Common myeloid progenitor, CD34-positive (primary cell): ENCODE measurements around the gene REEP3.

Source experiments
- CTCF ChIA-PET: fragments of 350-600 bp; sonication (Branson Sonifier 250); formaldehyde crosslinking; loops from one replicate; lab custom pipeline; 2021; ENCODE audit warnings: antibody characterized with exemption; lab: Charles Lee
- POLR2A ChIA-PET: fragments of 350-600 bp; sonication (Branson Sonifier 250); formaldehyde crosslinking; loops from one replicate; lab custom pipeline; 2021; ENCODE audit warnings: antibody characterized with exemption; lab: Charles Lee
- DNase-seq, 3 donors: peaks; one replicate each; pipeline versions ENCODE4 v3.0.0 to v3.0.0-alpha.2; 2013
- H3K27ac ChIP-seq, 2 experiments: 1 replicate in 1 of 2; 2 replicates in 1 of 2; pipeline ENCODE4 v1.7.0; 2013; ENCODE audit warnings: inconsistent platforms in 2 of 2, low read length in 2 of 2, mild to moderate bottlenecking in 2 of 2, low read depth in 1 of 2, moderate library complexity in 1 of 2; ENCODE audit not compliant: severe bottlenecking in 2 of 2, insufficient read depth in 1 of 2, poor library complexity in 1 of 2
- H3K27me3 ChIP-seq, 5 experiments: replicated peaks in 2 of 5; 1 replicate in 3 of 5; 2 replicates in 2 of 5; pipeline versions ENCODE4 v1.6.1 to v1.7.0; 2013; ENCODE audit warnings: low read length in 4 of 5, mild to moderate bottlenecking in 2 of 5, moderate library complexity in 2 of 5, inconsistent platforms in 1 of 5; ENCODE audit not compliant: insufficient read depth in 5 of 5, control insufficient read depth in 4 of 5
- H3K36me3 ChIP-seq, 4 experiments: 1 replicate in 2 of 4; 2 replicates in 2 of 4; pipeline versions ENCODE4 v1.6.1 to v1.7.0; 2013; ENCODE audit warnings: low read length in 3 of 4, control low read depth in 1 of 4, mild to moderate bottlenecking in 1 of 4; ENCODE audit not compliant: control insufficient read depth in 4 of 4, insufficient read depth in 4 of 4
- H3K4me1 ChIP-seq, 4 experiments: 1 replicate in 3 of 4; 2 replicates in 1 of 4; pipeline versions ENCODE4 v1.6.1 to v1.7.1; 2013; ENCODE audit warnings: low read length in 3 of 4, mild to moderate bottlenecking in 3 of 4, control low read depth in 1 of 4, inconsistent platforms in 1 of 4, moderate library complexity in 1 of 4; ENCODE audit not compliant: control insufficient read depth in 4 of 4, insufficient read depth in 4 of 4; ENCODE audit errors: control extremely low read depth in 1 of 4
- H3K4me3 ChIP-seq, 7 experiments: 1 replicate in 4 of 7; 2 replicates in 3 of 7; pipeline versions ENCODE4 v1.5.1 to v1.7.0; 2013; ENCODE audit warnings: mild to moderate bottlenecking in 7 of 7, low read length in 6 of 7, moderate library complexity in 6 of 7, inconsistent platforms in 2 of 7, low read depth in 2 of 7, control low read depth in 1 of 7; ENCODE audit not compliant: insufficient read depth in 4 of 7, control insufficient read depth in 1 of 7; ENCODE audit errors: extremely low read depth in 1 of 7
- H3K9me3 ChIP-seq, 5 experiments: 1 replicate in 4 of 5; 2 replicates in 1 of 5; pipeline versions ENCODE4 v1.6.1 to v1.7.1; 2013; ENCODE audit warnings: low read length in 4 of 5, mild to moderate bottlenecking in 2 of 5, inconsistent platforms in 1 of 5, low read depth in 1 of 5, moderate library complexity in 1 of 5; ENCODE audit not compliant: control insufficient read depth in 4 of 5, insufficient read depth in 2 of 5; ENCODE audit errors: control extremely low read depth in 1 of 5
- WGBS: methylation state at CpG from one replicate; pipeline ENCODE4 v1.1.5; 2013; ENCODE audit not compliant: insufficient coverage; 5-methylcytosine and 5-hydroxymethylcytosine counted together

Gene REEP3

DNA sequence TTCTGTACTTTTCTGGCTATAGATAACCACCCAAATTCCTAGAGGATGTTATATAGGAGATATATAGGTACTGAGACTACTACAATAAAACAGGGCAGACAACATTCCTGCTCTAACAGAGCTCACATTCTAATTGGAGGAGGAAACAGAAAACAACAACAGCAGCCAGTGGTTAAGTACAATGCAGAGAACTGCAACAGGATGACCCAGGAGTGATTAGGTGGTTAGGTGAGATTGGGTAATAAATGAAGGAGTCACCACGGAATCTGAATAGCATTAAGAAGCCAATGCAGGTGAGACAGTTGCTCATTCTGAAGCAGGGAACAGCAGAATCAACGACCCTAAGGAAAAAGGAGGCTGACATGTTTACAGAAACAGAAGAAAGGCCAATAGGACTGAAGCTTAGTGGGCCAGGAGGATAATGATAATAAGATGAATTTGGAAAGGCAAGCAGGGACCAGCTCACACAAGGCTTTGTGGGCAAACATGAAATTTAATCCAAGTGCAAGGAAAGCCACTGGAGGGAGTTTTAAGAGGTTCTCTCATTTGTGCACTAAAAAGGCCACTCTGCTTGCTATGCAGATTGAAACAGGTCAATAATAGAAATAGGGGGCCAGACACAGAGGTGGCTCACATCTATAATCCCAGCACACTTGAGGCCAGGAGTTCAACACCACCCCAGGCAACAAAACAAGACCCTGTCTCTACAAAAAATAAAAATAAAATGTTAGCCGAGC lies 16.9 kb upstream of the REEP3 start:
- peaks cover 0 to 2% (median 0%) of the 10 kb centered on the region in 4 experiments for H3K36me3 ChIP-seq
- H3K9me3 ChIP-seq: no peaks in the 10 kb centered on the region
- peaks cover 0 to 6% (median 2%) of the 10 kb centered on the region in 4 experiments for H3K4me1 ChIP-seq
- ChIA-PET POLR2A (no interaction called here), CTCF (interaction anchor here (0.9 to 3.7 kb wide), 3 partner anchors 26 to 216 kb away, joined by 3 to 12 read pairs (median 3); no protein-coding TSS in a partner anchor)
- DNase-seq: no peak
- no peak overlapping the region for H3K4me3 ChIP-seq
- H3K27ac ChIP-seq: no peak overlapping the region
- H3K27me3 ChIP-seq: no peaks in the 10 kb centered on the region
- WGBS: 96% methylated on average over 3 of the region's 3 CpGs

DNA sequence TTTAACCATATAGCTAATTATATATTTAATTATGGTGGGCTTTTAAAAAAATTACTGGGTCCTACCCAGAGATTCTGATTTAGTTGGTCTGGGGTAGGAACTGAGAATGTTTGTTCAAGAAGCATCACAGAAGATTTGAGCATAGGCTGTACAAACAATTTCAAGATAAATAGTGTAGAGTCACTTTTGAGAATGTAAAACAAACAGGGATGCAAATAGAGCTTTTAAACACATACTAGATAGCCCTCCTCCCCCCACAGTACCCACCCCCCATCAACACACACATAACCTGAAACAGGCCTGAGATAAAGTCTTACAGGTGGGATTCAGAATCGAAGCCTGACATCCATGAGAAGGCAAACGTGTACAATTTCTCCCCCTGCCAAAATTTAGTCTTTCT lies 15.6 kb upstream of the REEP3 start:
- 93% methylated on average over 2 of the region's 2 CpGs for WGBS
- Histone ChIP-seq H3K27me3 (no peaks in the 10 kb centered on the region), H3K9me3 (no peaks in the 10 kb centered on the region), H3K36me3 (peaks cover 0 to 2% (median 0%) of the 10 kb centered on the region in 4 experiments), H3K4me1 (peaks cover 0 to 6% (median 2%) of the 10 kb centered on the region in 4 experiments), H3K4me3 (no peak overlapping the region), H3K27ac (no peak overlapping the region)
- ChIA-PET POLR2A (no interaction called here), CTCF (interaction anchor here (0.9 to 3.7 kb wide), 4 partner anchors 11 to 126 kb away, joined by 3 to 12 read pairs (median 4); no protein-coding TSS in a partner anchor)
- DNase-seq: no peak

DNA sequence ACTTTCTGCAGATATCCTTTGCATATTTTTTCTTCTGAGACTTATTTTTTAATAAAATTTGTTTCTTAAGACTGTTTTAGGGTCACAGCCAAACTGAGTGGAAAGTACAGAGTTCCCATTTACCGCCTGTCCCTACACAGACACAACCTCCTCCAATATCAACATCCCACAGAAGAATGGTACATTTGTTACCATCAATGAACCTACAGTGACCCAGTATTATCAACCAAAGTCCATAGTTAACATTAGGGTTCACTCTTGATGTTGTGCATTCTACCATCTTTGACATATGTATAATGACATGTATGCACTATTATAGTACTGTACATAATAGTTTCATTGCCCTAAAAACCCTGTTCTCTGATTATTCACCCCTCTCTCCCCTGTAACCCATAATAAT lies 14.6 kb upstream of the REEP3 start:
- peaks cover 0 to 2% (median 0%) of the 10 kb centered on the region in 4 experiments for H3K36me3 ChIP-seq
- CTCF ChIA-PET: interaction anchor here (2.0 kb wide), 1 partner anchor 16 kb away, joined by 5 read pairs; no protein-coding TSS in a partner anchor
- 100% methylated on average over 1 of the region's 1 CpG for WGBS
- H3K9me3 ChIP-seq: peaks cover 0 to 1% (median 0%) of the 10 kb centered on the region in 5 experiments
- H3K27me3 ChIP-seq: no peaks in the 10 kb centered on the region
- no peak for DNase-seq
- no peak overlapping the region for H3K4me3 ChIP-seq
- no peak overlapping the region for H3K27ac ChIP-seq
- H3K4me1 ChIP-seq: peaks cover 0 to 6% (median 2%) of the 10 kb centered on the region in 4 experiments
- POLR2A ChIA-PET: no interaction called here

DNA sequence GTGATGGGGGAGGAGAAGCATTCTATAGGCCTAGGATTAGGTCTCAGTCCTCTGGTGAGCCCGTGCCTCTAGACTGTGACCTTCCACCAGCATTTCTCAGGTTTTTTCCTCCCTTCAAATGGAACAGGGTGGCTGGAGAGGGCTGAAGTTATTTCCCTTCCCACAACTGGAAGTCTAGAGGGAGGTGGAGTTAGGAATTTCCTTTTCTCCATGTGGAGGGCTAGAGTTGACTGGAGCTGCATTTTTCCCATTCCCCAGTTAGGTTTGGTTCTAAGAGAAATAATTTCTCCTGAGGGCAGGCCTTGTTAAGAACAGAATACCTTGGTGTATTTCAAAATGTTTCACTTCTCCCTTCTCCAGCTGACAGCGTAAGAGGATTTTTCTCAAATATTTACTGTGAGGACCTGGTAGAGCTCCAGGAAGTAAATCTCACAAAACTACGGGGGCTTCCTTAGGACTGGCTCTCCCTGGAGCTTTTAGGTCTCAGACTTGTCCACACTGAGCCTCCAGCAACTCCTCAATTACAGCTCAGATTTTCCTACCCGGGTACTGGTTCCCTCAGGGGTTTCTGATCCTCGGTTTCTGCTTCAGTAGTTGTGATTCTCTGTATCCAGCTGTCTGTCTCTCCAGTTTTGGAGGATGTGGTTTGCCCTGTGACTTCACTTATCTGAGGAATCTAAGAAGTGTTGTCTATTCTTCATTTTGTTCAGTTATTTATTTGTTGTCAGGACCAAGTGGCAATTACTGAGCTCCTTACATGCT lies 6.0 kb upstream of the REEP3 start:
- ChIA-PET CTCF (interaction anchor here (1.2 to 1.3 kb wide), 4 partner anchors 12 to 113 kb away, joined by 3 to 4 read pairs (median 4); partner anchors contain the start of gene JMJD1C), POLR2A (no interaction called here)
- 44% methylated on average over 4 of the region's 5 CpGs for WGBS
- no peaks in the 10 kb centered on the region for H3K27me3 ChIP-seq
- no peak overlapping the region for H3K27ac ChIP-seq
- DNase-seq: peak in 2 of 3 donors; percentile 55 to 68
- peaks cover 5 to 10% (median 8%) of the 10 kb centered on the region in 4 experiments for H3K4me1 ChIP-seq
- H3K9me3 ChIP-seq: peaks cover 0 to 10% (median 3%) of the 10 kb centered on the region in 5 experiments
- H3K4me3 ChIP-seq: no peak overlapping the region
- H3K36me3 ChIP-seq: peaks cover 0 to 11% (median 2%) of the 10 kb centered on the region in 4 experiments

DNA sequence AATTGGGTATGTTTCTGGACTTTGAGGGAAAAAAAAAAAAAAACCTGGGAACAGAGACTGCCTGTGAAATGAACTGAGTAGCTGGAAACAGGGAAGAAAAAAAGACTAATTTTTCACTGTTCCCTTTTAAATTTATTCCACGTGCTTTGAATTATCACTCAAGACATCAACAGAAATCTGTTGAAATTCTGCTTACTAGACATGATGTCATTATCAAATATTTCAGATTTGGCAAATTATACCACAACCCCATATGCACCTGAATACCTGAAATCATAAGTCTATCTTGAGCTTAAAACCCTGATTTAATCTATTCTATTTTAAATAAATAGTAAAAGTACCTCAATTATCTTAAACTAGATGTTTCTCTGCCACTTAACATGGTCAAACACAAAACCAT lies 5.0 kb upstream of the REEP3 start:
- DNase-seq: no peak
- peaks cover 0 to 10% (median 2%) of the 10 kb centered on the region in 5 experiments for H3K9me3 ChIP-seq
- POLR2A ChIA-PET: interaction anchor here (0.6 kb wide), 1 partner anchor 698 kb away, joined by 3 read pairs; no protein-coding TSS in a partner anchor
- H3K36me3 ChIP-seq: peaks cover 0 to 11% (median 2%) of the 10 kb centered on the region in 4 experiments
- CTCF ChIA-PET: interaction anchor here (0.7 to 1.3 kb wide), 3 partner anchors 11 to 20 kb away, joined by 3 read pairs; no protein-coding TSS in a partner anchor
- no peak overlapping the region for H3K4me3 ChIP-seq
- H3K4me1 ChIP-seq: peaks cover 8 to 17% (median 9%) of the 10 kb centered on the region in 4 experiments
- WGBS: no CpG with 5 or more reads among the region's 1 CpG
- H3K27me3 ChIP-seq: no peaks in the 10 kb centered on the region
- no peak overlapping the region for H3K27ac ChIP-seq

DNA sequence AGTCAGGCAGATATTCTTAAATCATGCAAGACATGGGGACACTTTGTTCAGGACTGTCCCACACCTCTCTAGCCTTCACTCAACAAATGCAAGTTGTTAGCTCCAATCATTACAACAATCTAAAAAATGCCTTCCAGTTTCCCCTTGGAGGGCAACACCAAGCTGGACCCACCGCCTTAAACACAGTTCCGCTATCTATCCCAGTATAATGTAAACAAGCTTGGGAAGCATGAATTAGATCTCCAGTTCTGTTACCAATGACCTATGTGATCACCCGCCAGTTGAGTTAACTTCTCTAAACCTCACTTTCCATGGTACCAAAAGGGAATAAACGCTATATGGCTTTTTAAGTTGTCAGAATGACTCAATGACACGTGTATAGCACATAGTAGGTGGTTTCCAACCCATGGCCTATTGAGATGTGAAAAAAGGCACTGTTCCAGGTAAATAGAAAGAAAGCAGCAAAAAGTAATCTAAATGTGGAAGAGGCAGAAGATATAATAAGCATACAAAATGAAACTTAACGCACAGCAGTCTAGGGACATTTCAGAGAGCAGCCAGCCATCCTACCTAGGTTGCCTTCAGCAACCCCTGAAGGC lies 2.4 kb upstream of the REEP3 start:
- no peak for DNase-seq
- Histone ChIP-seq H3K36me3 (peaks cover 0 to 11% (median 0%) of the 10 kb centered on the region in 4 experiments), H3K4me1 (peaks cover 8 to 28% (median 9%) of the 10 kb centered on the region in 4 experiments), H3K9me3 (peaks cover 0 to 3% (median 0%) of the 10 kb centered on the region in 5 experiments), H3K27ac (no peak overlapping the region), H3K4me3 (no peak overlapping the region), H3K27me3 (no peaks in the 10 kb centered on the region)
- ChIA-PET CTCF (no interaction called here), POLR2A (no interaction called here)
- WGBS: 98% methylated on average over 5 of the region's 6 CpGs
